Endothelial cell of umbilical vein (primary cell): ENCODE results near the gene PLXDC2. TPM values are rescaled to one million over a fixed set of nuclear protein-coding genes. Genes with fewer than 3 reads are reported as not detected.

Source experiments
- BruUV-seq: library from RNA; stranded (reverse); fragments of 400-500 nt; replicated peaks from 2 replicates; lab custom pipeline; 2021; lab: Mats Ljungman, UMichigan
- CTCF ChIA-PET: fragments of 300-600, 350-600 bp; sonication (Branson Sonifier 250); formaldehyde crosslinking; loops from one replicate; lab custom pipeline; 2021; ENCODE audit warnings: antibody characterized with exemption, inconsistent platforms; lab: Charles Lee
- POLR2A ChIA-PET: fragments of 300-600, 350-600 bp; sonication (Branson Sonifier 250); formaldehyde crosslinking; loops from one replicate; lab custom pipeline; 2021; ENCODE audit warnings: antibody characterized with exemption, inconsistent platforms; lab: Charles Lee
- DNase-seq: peaks from one replicate; pipeline ENCODE4 v3.0.0-alpha.2; 2011; ENCODE audit warnings: low read depth, low spot score
- FAIRE-seq: peaks from 2 replicates; lab custom pipeline; 2011; peaks lifted over from hg19 to GRCh38; lab: Jason Lieb, UNC
- H2AFZ ChIP-seq: 2 replicates; pipeline ENCODE4 v1.6.0; 2012; ENCODE audit warnings: low read depth, low read length, control low read depth, inconsistent platforms
- H3K27ac ChIP-seq: 2 replicates; pipeline ENCODE4 v1.5.1; 2011; ENCODE audit warnings: low read depth, mild to moderate bottlenecking, control low read depth, low read length, moderate library complexity; ENCODE audit not compliant: insufficient read depth
- H3K27me3 ChIP-seq, 2 experiments: 2 replicates each; pipeline versions ENCODE4 v1.6.0 to v1.6.1; 2011; ENCODE audit warnings: low read length in 2 of 2, mixed read lengths in 1 of 2; ENCODE audit not compliant: control insufficient read depth in 2 of 2, insufficient read depth in 2 of 2
- H3K36me3 ChIP-seq, 2 experiments: 2 replicates in 1 of 2; 3 replicates in 1 of 2; pipeline ENCODE4 v1.5.1; 2011; ENCODE audit warnings: low read length in 2 of 2, mild to moderate bottlenecking in 1 of 2, moderate library complexity in 1 of 2; ENCODE audit not compliant: control insufficient read depth in 2 of 2, insufficient read depth in 2 of 2; ENCODE audit errors: extremely low read depth in 1 of 2
- H3K4me1 ChIP-seq: 3 replicates; pipeline ENCODE4 v1.5.1; 2011; ENCODE audit warnings: mild to moderate bottlenecking, low read length; ENCODE audit not compliant: control insufficient read depth, insufficient read depth; ENCODE audit errors: extremely low read depth
- H3K4me2 ChIP-seq: 2 replicates; pipeline ENCODE4 v1.6.1; 2011; ENCODE audit warnings: low read length, control low read depth, mixed read lengths; ENCODE audit not compliant: insufficient read depth
- H3K4me3 ChIP-seq, 3 experiments: fragments of 200-600 bp in 1 of 3; sonication (generic), shearing (Covaris generic) in 1 of 3; replicated peaks in 1 of 3; 2 replicates each; pipeline ENCODE4 v1.5.1; 2011 to 2016; ENCODE audit warnings: control low read depth in 3 of 3, low read length in 3 of 3, mild to moderate bottlenecking in 2 of 3, inconsistent platforms in 1 of 3, low read depth in 1 of 3, moderate library complexity in 1 of 3; ENCODE audit not compliant: insufficient read depth in 1 of 3
- H3K79me2 ChIP-seq: 2 replicates; pipeline ENCODE4 v1.6.0; 2012; ENCODE audit warnings: low read length, inconsistent platforms; ENCODE audit not compliant: control insufficient read depth, insufficient read depth
- H3K9ac ChIP-seq: replicated peaks from 2 replicates; pipeline ENCODE3; 2011; ENCODE audit warnings: low read length, control low read depth; ENCODE audit not compliant: insufficient read depth; ENCODE audit errors: extremely low read depth
- H3K9me1 ChIP-seq: replicated peaks from 3 replicates; pipeline ENCODE4 v1.6.0; 2011; ENCODE audit warnings: mild to moderate bottlenecking, low read length; ENCODE audit not compliant: control insufficient read depth, insufficient read depth; ENCODE audit errors: extremely low read depth
- H3K9me3 ChIP-seq: replicated peaks from 2 replicates; pipeline ENCODE4 v1.5.1; 2012; ENCODE audit warnings: low read length, inconsistent platforms; ENCODE audit not compliant: control insufficient read depth, insufficient read depth
- H4K20me1 ChIP-seq: replicated peaks from 2 replicates; pipeline ENCODE3; 2011; ENCODE audit warnings: mild to moderate bottlenecking, low read length; ENCODE audit not compliant: control insufficient read depth, insufficient read depth; ENCODE audit errors: extremely low read depth
- CTCF ChIP-seq, 2 donors: IDR thresholded peaks; 1 replicate in 1 of 2; 2 replicates in 1 of 2; pipeline ENCODE4 v1.5.1; 2011; ENCODE audit warnings: low read length in 2 of 2, mild to moderate bottlenecking in 2 of 2, moderate library complexity in 2 of 2, control low read depth in 1 of 2, inconsistent platforms in 1 of 2, low read depth in 1 of 2; ENCODE audit not compliant: insufficient read depth in 1 of 2; ENCODE audit errors: extremely low read depth in 1 of 2
- EZH2 ChIP-seq: IDR thresholded peaks from 2 replicates; pipeline ENCODE4 v1.6.1; 2012; ENCODE audit warnings: borderline replicate concordance, low read depth, mild to moderate bottlenecking, moderate library complexity, low read length, inconsistent platforms; ENCODE audit not compliant: severe bottlenecking
- FOS ChIP-seq: IDR thresholded peaks from 2 replicates; pipeline ENCODE4 v1.6.1; 2011; ENCODE audit warnings: mild to moderate bottlenecking, low read length, moderate library complexity, borderline replicate concordance; ENCODE audit not compliant: insufficient read depth
- GATA2 ChIP-seq: IDR thresholded peaks from 2 replicates; pipeline ENCODE4 v1.7.0; 2011; ENCODE audit warnings: low read depth, mild to moderate bottlenecking, moderate library complexity, mixed read lengths, low read length; ENCODE audit not compliant: insufficient read length, insufficient read depth
- JUN ChIP-seq: IDR thresholded peaks from 2 replicates; pipeline ENCODE4 v1.6.1; 2011; ENCODE audit warnings: borderline replicate concordance, low read depth; ENCODE audit not compliant: insufficient read length, insufficient read depth
- MAX ChIP-seq: IDR thresholded peaks from 2 replicates; pipeline ENCODE4 v1.6.1; 2011; ENCODE audit not compliant: insufficient read depth, insufficient read length
- POLR2A ChIP-seq: IDR thresholded peaks from 2 replicates; pipeline ENCODE4 v1.6.1; 2012; ENCODE audit warnings: low read depth, mild to moderate bottlenecking, control low read depth, low read length
- POLR2AphosphoS5 ChIP-seq: IDR thresholded peaks from 2 replicates; pipeline ENCODE4 v1.6.1; 2012; ENCODE audit warnings: low read depth, mild to moderate bottlenecking, control low read depth, low read length, moderate library complexity; ENCODE audit not compliant: insufficient read depth
- dilution Hi-C: fragments of 300-500 bp; cut with MboI; formaldehyde crosslinking; loops from one replicate; pipeline ENCODE4 v1.15.0; 2019; ENCODE audit warnings: low sequenced_read_pairs; ENCODE audit not compliant: extremely low pct_ligation_motif_present
- intact Hi-C: fragments of 100-400 bp; cut with micrococcal nuclease; formaldehyde crosslinking; loops from one replicate; pipeline ENCODE4 v1.10.0; 2022
- polyA plus RNA-seq, 4 experiments: library from polyadenylated mRNA; depleted of rRNA in 3 of 4; stranded (reverse) in 3 of 4; unstranded in 1 of 4; fragments of >200 nt; gene quantifications; 2 replicates each; pipeline versions ENCODE4 v1.2.1 to v1.2.3, GENCODE V29; 2011 to 2012; ENCODE audit warnings: missing spikeins in 1 of 4
- total RNA-seq: library from RNA; stranded (reverse); gene quantifications from 2 replicates; pipeline ENCODE4 v1.2.3, GENCODE V29; 2021

Gene PLXDC2
- total and polyA plus RNA-seq, 2 donors (not counting 3 experiments of a cell fraction or from before 2014, with no cell fraction given), result 0.32 to 1.2 TPM

GRCh38 chr10:19970256-19970655 is 154.0 kb downstream of the PLXDC2 start:
- H3K27ac ChIP-seq, result no peak overlapping the region
- POLR2A ChIA-PET, result no interaction called here
- H3K9ac ChIP-seq, result no peak overlapping the region
- H3K4me2 ChIP-seq, result no peak overlapping the region
- CTCF ChIA-PET, result no interaction called here
- no peaks in the 10 kb centered on the region for H3K27me3 ChIP-seq
- H3K4me3 ChIP-seq, result no peak overlapping the region
- intact Hi-C loops, result no loop called here
- no peaks in the 10 kb centered on the region for H3K4me1 ChIP-seq
- no peak overlapping the region for H2AFZ ChIP-seq
- dilution Hi-C loops, result no loop called here
- no peaks in the 10 kb centered on the region for H3K9me1 ChIP-seq
- FAIRE-seq (no peak), DNase-seq (no peak)
- TF ChIP-seq CTCF (IDR thresholded peaks at IDR 0.05; ENCODE audit: extremely low read depth in 1 of 2, insufficient read depth in 1 of 2, low read depth in 1 of 2, low read length in 2 of 2) (no peak), JUN (no peak), FOS (no peak), EZH2 (no peak), GATA2 (no peak), POLR2AphosphoS5 (no peak), MAX (no peak), POLR2A (no peak)
- no peaks in the 10 kb centered on the region for H3K36me3 ChIP-seq
- no peaks in the 10 kb centered on the region for H4K20me1 ChIP-seq
- BruUV-seq, result no TSS peak
- no peaks in the 10 kb centered on the region for H3K9me3 ChIP-seq
- H3K79me2 ChIP-seq, result no peaks in the 10 kb centered on the region
